Prostate gland (tissue), 2 donors: ENCODE results near the gene RAD51B. TPM values are rescaled to one million over a fixed set of nuclear protein-coding genes. Genes with fewer than 3 reads are reported as not detected.

Experiments used
- DNase-seq: peaks from one replicate; pipeline ENCODE4 v3.0.0-alpha.2; 2019; ENCODE audit warnings: low spot score
- H3K27ac ChIP-seq, 2 donors: fragments of 200-600 bp; sonication (generic); 2 replicates each; pipeline ENCODE4 v1.5.1; 2017 to 2019
- H3K27me3 ChIP-seq: fragments of 200-600 bp; sonication (generic); replicated peaks from 2 replicates; pipeline ENCODE4 v1.5.1; 2019; ENCODE audit not compliant: insufficient read depth
- H3K36me3 ChIP-seq, 2 donors: fragments of 200-600 bp; sonication (generic); 1 replicate in 1 of 2; 2 replicates in 1 of 2; pipeline versions ENCODE4 v1.5.1 to v1.8.1; 2017 to 2019
- H3K4me1 ChIP-seq: fragments of 200-600 bp; sonication (generic); replicated peaks from 2 replicates; pipeline ENCODE4 v1.5.1; 2019
- H3K4me3 ChIP-seq, 2 donors: fragments of 200-600 bp; sonication (generic); 2 replicates each; pipeline ENCODE4 v1.5.1; 2017 to 2019
- H3K9me3 ChIP-seq: fragments of 200-600 bp; sonication (generic); 2 replicates; pipeline ENCODE4 v1.5.1; 2017
- CTCF ChIP-seq, 4 experiments: fragments of 200-600 bp in 2 of 4; fragments of 450-650 bp in 2 of 4; sonication (generic) in 2 of 4; IDR thresholded peaks; 1 replicate in 3 of 4; 2 replicates in 1 of 4; pipeline ENCODE4 v1.5.1; 2016 to 2019; ENCODE audit warnings: antibody characterized with exemption in 4 of 4, mild to moderate bottlenecking in 2 of 4, moderate library complexity in 2 of 4
- POLR2A ChIP-seq: fragments of 450-650 bp; IDR thresholded peaks from one replicate; pipeline ENCODE4 v1.6.1; 2016; ENCODE audit warnings: antibody characterized with exemption, mild to moderate bottlenecking
- POLR2AphosphoS5 ChIP-seq: sonication (generic); formaldehyde crosslinking; IDR thresholded peaks from one replicate; pipeline ENCODE4 v1.6.1; 2017; ENCODE audit warnings: antibody characterized with exemption
- WGBS: methylation state at CpG from one replicate; pipeline ENCODE4 v1.1.5; 2018; 5-methylcytosine and 5-hydroxymethylcytosine counted together
- intact Hi-C: fragments of 100-400 bp; cut with DNase I; formaldehyde crosslinking; loops from one replicate; pipeline ENCODE4 v1.14.2; 2022
- total RNA-seq, 2 donors: library from RNA; depleted of rRNA; stranded (reverse); fragments of >200 nt; gene quantifications; one replicate each; pipeline ENCODE4 v1.1.0, GENCODE V29; 2016

Gene RAD51B
- total RNA-seq, 2 donors from 2014 or later = 14.9 to 35.8 TPM

DNA sequence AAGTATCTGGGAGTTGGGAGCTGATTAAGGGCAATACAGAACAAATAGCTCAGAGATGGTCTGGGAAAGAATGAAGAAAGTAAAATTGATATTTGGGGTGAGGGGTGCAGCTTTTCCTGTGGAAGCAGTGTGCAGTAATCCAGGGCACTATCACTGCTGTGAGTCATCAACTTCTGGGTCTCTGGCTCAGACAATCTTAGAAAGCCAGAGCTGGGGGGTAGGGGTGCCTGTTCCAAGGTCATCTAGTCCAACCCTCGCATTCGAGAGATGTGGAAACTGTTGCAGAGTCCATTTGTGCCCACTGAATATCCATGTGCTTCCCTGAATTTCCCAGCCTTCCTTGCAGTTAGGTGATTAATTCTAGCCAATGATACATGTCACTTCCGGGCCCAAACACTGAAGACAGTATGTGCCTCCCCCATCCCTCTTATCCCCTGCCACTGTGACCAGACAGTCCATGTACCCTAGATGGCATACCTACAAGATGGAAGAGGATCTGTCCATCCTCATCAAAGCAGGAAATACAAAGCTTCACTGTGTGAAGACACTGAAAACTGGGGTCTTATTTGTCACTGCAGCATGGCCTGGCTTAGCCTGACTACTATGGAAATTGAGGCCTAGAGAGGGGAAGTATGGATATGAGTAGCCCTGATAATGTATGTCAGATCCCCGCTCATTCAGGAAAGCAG is 921.4 kb downstream of the RAD51B start:
- Histone ChIP-seq H3K27ac (no peak overlapping the region), H3K36me3 (no peaks in the 10 kb centered on the region), H3K4me3 (no peak overlapping the region), H3K27me3 (no peaks in the 10 kb centered on the region), H3K4me1 (no peaks in the 10 kb centered on the region), H3K9me3 (no peaks in the 10 kb centered on the region)
- no peak for DNase-seq
- no peak for TF ChIP-seq POLR2AphosphoS5
- TF ChIP-seq CTCF (IDR thresholded peaks at IDR 0.05) = no peak
- TF ChIP-seq POLR2A = no peak
- intact Hi-C loops = no loop called here
- WGBS = 99% methylated on average over 4 of the region's 4 CpGs

DNA sequence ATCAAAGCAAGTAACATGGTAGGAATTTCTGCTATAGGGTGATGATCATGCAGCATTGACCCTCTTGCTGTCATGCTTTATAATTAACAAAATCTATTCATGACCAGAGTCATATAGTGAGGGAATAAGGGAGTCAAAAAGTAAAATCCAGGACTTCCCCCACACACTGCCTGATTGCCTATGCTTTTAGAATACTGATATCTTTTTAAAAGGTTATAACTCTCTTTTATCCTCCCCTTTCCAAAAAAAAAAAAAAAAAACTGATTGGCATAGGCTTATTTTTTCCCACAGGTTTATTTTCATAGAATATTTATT is 921.9 kb downstream of the RAD51B start:
- no peak for TF ChIP-seq POLR2AphosphoS5
- no peak for TF ChIP-seq CTCF (IDR thresholded peaks at IDR 0.05)
- TF ChIP-seq POLR2A = no peak
- no peaks in the 10 kb centered on the region for H3K36me3 ChIP-seq
- no peaks in the 10 kb centered on the region for H3K9me3 ChIP-seq
- intact Hi-C loops = no loop called here
- DNase-seq = no peak
- H3K27me3 ChIP-seq = no peaks in the 10 kb centered on the region
- H3K4me1 ChIP-seq = no peaks in the 10 kb centered on the region
- no peak overlapping the region for H3K27ac ChIP-seq
- no peak overlapping the region for H3K4me3 ChIP-seq

DNA sequence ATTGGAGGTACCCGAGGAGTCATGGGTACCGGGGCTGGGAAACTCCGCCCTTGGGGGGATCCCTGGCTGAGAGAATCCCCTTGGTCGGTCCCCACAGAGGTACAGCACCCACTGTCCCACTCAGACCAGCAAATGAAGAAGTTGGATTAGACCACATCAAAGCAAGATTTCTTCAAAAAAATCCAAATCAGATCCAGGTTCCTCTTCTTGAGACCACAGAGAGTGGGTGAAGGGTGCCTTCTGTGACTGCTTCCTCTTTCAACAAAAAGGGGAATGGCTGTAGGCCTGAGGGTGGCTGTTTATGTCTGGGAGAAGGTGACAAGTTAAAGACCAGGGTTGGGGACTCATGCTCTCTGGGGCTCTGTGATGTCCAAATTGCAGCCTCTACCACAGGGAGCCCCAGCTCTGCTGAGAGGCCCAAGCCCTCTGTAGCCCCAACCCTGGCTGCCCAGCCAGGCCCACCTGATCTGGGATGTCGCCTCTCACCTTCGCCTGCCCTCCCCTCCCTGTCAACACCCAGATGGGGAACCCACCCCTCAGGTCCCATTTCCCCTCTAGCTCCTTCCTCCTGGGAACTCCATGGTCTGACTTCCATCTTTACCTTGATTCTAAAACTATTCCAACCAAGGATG is 922.4 kb downstream of the RAD51B start:
- WGBS = 90% methylated on average over 6 of the region's 6 CpGs
- DNase-seq = no peak
- Histone ChIP-seq H3K36me3 (no peaks in the 10 kb centered on the region), H3K9me3 (no peaks in the 10 kb centered on the region), H3K4me3 (no peak overlapping the region), H3K27me3 (no peaks in the 10 kb centered on the region), H3K27ac (no peak overlapping the region), H3K4me1 (no peaks in the 10 kb centered on the region)
- TF ChIP-seq POLR2A (no peak), POLR2AphosphoS5 (no peak), CTCF (IDR thresholded peaks at IDR 0.05) (no peak)
- intact Hi-C loops = no loop called here

DNA sequence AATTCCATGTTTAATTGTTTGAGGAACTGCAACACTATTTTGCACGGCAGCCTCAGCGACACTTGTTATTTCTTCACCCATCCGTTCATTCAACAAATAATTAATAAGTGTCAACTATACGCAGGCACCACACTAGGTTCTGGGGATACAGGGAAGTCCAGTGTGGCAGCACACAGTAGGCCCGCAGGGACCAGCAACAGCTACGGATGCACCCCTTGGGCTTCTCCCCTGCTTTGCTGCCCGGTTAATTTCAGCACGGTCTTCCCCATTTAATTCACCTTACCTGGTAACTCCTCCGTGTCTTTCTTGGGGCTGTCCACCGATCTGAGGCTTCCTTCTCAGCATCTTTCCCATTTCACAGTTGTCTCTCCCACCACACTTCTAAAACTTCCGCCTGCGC is 925.0 kb downstream of the RAD51B start:
- TF ChIP-seq POLR2A (no peak), CTCF (IDR thresholded peaks at IDR 0.05) (no peak), POLR2AphosphoS5 (no peak)
- no peaks in the 10 kb centered on the region for H3K9me3 ChIP-seq
- H3K4me3 ChIP-seq = no peak overlapping the region
- intact Hi-C loops = no loop called here
- WGBS = 96% methylated on average over 12 of the region's 12 CpGs
- no peak for DNase-seq
- no peaks in the 10 kb centered on the region for H3K4me1 ChIP-seq
- H3K27me3 ChIP-seq = no peaks in the 10 kb centered on the region
- no peaks in the 10 kb centered on the region for H3K36me3 ChIP-seq
- no peak overlapping the region for H3K27ac ChIP-seq

DNA sequence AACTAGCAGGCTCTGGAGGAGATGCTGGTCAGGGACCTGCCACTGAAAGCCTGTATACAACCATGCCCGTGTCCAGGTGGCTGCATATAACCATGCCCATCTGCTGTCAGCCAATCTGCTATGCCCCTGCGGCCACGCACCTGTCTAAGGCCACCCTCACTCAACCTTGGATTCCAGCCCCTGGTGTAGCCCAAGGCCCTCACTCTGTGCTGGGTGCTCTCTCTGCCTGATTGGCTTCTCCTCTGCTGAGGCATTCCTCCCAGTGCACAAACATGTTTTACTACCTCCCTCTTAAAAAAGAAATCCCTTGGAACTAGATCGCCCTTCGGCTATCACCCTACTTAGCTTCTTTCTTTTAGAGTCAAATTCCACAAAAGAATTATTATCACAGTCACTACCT is 927.8 kb downstream of the RAD51B start:
- H3K4me3 ChIP-seq = no peak overlapping the region
- no peaks in the 10 kb centered on the region for H3K36me3 ChIP-seq
- no peaks in the 10 kb centered on the region for H3K27me3 ChIP-seq
- H3K4me1 ChIP-seq = no peaks in the 10 kb centered on the region
- 38% methylated on average over 5 of the region's 5 CpGs for WGBS
- intact Hi-C loops = no loop called here
- no peak overlapping the region for H3K27ac ChIP-seq
- no peak for DNase-seq
- no peaks in the 10 kb centered on the region for H3K9me3 ChIP-seq
- TF ChIP-seq POLR2AphosphoS5 = no peak
- TF ChIP-seq POLR2A = no peak
- no peak for TF ChIP-seq CTCF (IDR thresholded peaks at IDR 0.05)
